ENCODE results near the gene LTO1.

LTO1 gene, protein sequence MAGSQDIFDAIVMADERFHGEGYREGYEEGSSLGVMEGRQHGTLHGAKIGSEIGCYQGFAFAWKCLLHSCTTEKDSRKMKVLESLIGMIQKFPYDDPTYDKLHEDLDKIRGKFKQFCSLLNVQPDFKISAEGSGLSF

DNA sequence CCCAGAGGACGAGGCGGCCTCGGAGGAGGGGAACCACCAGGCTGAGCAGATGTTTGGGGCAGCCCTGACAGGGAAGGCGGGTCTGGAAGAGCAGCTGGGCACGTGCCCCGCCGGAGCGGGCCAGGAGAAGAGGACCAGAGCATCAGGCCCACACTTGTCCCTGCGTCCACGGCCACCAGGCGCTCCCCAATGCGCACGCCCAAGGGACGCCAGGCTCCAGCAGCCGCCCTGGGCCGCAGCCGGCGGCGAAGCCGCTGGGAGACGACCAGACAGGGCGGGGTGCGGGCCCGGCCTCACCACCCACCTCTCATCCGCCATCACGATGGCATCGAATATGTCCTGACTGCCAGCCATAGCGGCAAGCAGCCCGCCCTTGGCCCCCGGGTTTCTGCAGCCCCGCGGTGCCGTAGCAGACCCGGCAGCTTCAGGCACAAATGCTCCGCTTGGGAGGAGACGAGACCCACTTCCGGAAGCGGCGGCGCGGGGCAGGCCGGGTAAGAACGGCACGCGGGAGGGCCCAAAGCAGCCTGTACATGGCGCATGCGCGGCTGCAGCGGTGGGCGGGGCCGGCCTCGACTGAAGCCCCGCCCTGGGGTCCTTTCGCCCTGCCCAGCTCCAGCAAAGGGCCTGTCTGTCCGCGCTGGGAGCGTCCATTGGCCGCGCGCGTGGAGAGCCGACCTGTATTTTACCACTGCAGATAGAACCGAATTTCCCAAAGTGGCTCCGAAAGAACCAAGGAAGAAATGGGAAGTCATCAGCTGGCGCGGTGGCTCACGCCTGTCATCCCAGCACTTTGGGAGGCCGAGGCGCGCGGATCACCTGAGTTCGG lies at the start of gene LTO1:
TSS of gene LTO1 (minus strand) at position 468 of the 829 bp plus-strand sequence. CDS start at position 354, 114 bp downstream.
- in situ Hi-C loops (cut with MboI; ENCODE audit: low sequenced_read_pairs): loop anchor here (25.0 kb wide), 1 partner anchor 512 kb away; no protein-coding TSS in a partner anchor

DNA sequence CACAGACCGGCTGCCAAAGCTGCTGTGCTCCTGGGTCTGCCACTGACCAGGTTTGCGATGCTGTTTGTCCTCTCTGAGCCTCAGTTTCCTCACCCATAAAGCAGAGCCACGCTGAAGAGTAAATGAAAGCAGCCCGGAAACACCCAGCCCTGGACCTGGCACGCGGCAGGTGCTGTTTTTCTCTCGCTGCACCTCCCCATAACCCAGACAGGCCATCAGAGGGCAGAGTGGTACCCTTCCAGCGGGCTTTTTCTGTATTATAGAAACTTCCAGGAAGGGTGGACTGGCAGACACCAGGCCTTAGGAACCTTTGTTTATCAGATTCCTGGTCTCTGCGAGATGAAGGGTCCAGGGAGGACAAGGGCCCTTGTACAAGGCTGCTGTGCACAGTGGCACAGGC lies 46.6 kb upstream of the LTO1 start:
- in situ Hi-C loops (cut with MboI; ENCODE audit: low sequenced_read_pairs): loop anchor here (25.0 kb wide), 1 partner anchor 166 kb away; no protein-coding TSS in a partner anchor

DNA sequence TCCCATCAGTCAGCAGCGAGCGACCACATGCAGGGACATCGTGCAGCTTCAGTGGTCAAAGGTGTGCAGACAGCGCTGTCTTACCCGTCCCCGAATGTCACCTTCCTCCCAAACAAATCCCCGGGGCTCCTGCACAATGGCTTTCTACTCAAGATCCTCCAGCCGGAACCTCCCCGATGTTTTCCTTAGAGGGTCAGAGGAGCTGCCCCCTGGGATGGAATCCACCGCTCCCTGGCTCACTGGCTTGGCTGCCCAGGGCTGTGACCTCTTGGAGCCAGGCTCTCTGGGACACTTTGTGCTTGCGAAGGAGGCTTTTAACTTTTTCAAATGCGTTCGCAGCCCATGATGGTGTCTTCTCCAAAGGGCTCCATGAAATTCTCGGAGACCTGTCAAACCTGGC lies 46.0 kb upstream of the LTO1 start:
- in situ Hi-C loops (cut with MboI; ENCODE audit: low sequenced_read_pairs): loop anchor here (25.0 kb wide), 1 partner anchor 166 kb away; no protein-coding TSS in a partner anchor

DNA sequence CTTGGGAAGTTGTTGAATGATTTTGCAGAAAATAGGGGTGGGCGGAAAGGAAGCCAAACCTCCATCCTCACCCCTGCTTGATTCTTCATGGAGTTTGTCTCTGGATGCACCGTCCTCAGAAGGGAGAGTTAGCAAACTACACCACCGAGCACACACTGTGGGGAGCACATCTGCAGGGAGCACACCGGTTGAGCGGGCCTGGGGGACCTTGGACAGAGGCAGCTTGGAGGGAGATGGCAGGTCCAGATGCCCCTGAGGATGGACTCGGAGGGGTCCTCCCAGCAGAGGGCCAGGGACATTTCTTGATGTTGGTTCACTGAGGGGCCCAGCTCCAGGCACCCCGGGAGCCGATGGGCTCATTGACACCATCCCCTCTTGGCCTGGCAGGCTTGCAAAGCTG lies 43.8 kb upstream of the LTO1 start:
- in situ Hi-C loops (cut with MboI; ENCODE audit: low sequenced_read_pairs): loop anchor here (25.0 kb wide), 1 partner anchor 168 kb away; no protein-coding TSS in a partner anchor

DNA sequence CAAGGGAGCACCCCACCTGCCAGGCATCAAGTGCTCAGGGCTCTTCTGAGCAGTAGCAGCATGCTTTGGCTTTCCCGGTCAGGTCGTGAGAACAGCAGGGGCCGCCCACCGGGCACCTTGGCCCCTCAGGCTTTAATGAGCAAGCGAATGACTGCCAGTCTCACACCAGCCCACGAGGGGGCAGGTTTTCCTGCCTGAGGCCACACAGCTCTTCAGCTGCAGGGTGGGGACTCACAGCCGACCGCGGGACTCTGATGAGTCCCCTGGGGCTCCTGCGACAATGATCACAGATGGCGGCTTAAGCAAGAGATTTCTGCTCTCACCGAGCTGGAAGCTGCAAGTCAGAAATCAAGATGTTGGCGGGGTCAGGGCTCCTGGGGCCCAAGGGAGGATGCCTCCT lies 43.0 kb upstream of the LTO1 start:
- in situ Hi-C loops (cut with MboI; ENCODE audit: low sequenced_read_pairs): loop anchor here (25.0 kb wide), 1 partner anchor 169 kb away; no protein-coding TSS in a partner anchor

DNA sequence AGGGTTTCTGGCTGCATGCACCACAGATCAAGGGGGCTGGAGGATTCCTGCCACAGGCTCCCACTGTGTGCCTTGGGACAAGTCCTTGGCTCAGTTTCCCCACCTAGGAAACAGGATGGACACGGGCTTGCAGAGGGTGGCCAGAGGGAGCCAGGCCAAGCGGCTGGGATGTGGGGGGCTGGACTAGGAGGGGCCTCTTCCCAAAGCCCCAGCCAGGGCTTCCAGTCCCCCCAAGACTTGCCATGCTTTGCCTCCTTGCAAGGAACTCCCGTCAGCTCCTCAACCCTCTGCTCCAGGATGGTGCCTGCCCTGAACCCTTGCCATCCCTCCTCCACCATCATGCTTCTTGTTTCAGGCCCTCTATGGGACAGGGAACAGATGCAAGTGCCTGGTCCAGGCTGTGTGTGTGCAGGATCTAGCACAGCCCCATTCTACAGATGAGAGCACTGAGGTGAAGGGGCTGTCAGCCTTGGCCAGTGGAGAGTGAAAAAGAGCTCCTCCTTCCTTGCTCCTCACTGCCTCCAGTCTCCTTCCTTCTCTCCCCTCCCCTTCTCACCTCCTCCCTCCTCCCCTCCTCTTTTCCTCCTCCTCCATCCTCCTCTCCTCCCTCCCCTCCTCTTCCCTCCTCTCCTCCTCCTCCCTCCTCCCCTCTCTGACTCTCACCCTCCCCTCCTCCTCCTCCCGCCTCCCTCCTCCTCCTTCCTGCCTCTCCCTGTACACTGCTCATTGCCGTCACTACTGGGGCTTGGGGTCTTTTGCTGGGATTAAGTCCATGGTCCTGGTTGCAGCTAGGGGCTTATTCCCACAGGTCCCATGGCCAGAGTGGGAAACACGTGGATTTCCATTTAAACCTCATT lies 42.0 kb upstream of the LTO1 start:
- in situ Hi-C loops (cut with MboI; ENCODE audit: low sequenced_read_pairs): loop anchor here (25.0 kb wide), 1 partner anchor 170 kb away; no protein-coding TSS in a partner anchor

DNA sequence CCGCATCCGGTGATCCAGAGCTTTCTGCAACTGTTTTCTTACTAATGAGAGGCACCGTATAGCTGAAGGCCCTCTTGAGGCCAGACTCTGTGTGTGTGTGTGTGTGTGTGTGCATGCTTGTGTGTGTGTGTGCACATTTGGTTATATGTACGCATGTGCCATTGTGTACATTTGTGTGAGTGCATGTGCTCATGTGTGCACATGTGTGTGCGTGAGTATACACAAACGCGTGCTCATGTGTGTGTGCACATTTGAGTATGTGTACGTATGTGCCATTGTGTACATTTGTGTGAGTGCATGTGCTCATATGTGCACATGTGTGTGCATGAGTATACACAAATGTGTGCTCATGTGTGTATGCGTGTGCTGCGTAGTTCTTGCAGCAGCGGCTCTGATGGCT lies 40.9 kb upstream of the LTO1 start:
- in situ Hi-C loops (cut with MboI; ENCODE audit: low sequenced_read_pairs): loop anchor here (25.0 kb wide), 1 partner anchor 171 kb away; no protein-coding TSS in a partner anchor

DNA sequence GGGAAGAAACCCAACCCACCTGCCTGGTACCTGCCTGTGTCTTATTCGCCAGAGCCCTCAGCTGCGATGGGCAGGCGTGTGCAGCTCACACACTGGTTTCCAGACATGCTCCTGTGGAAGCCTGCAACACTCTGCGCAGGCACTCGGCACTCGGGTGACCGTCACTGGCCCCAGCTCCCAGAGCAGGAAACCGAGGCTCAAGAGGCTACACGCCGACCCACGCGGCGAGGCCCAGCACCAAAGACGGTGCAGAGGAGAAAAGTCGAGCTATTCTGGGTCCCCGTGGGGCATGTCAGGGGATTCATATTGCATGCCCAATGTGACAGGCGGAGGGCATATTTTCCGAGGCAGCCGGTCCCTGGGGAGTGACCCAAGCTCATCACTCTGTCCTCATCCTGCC lies 40.3 kb upstream of the LTO1 start:
- in situ Hi-C loops (cut with MboI; ENCODE audit: low sequenced_read_pairs): loop anchor here (25.0 kb wide), 1 partner anchor 172 kb away; no protein-coding TSS in a partner anchor

DNA sequence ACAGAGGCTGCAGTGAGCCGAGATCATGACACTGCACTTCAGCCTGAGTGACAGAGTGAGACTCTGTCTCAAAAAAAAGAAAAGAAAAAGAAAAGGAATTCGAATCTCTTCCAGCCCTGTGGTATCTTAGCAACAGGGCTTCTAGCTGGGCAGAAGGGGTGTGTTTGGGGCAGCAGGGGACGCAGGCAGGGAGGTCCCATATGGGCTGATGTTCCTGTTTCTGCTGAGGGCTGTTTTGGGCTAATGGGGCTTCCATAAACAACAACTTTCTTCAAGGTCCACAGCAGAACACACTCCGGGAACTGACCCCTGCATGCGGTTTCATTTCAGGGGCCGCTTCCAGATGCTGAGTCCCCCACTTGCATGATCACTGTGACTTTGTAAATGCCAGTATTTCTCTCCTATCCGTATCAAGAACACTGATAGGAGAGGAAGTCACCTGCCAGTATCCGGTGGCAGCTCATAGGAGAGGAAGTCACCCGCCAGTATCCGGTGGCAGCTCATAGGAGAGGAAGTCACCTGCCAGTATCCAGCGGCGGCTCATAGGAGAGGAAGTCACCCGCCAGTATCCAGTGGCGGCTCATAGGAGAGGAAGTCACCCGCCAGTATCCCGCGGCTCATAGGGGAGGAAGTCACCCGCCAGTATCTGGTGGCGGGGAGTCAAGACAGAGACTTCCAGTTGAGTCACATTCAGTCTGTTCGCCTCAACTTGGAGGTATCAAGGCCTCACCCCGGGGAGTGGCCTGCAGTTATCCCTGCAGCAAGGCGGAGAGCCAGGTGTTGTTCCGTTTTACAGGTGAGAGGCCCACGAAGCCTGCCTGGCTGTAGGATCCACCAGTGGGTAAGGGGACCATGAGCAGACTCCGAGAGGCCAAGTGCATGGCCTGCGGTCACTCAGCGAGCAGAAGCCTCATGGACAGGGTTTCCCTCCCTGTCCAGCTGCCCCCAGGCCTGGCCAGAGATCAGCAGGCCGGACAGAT lies 37.0 kb upstream of the LTO1 start:
- in situ Hi-C loops (cut with MboI; ENCODE audit: low sequenced_read_pairs): loop anchor here (25.0 kb wide), 1 partner anchor 175 kb away; no protein-coding TSS in a partner anchor

DNA sequence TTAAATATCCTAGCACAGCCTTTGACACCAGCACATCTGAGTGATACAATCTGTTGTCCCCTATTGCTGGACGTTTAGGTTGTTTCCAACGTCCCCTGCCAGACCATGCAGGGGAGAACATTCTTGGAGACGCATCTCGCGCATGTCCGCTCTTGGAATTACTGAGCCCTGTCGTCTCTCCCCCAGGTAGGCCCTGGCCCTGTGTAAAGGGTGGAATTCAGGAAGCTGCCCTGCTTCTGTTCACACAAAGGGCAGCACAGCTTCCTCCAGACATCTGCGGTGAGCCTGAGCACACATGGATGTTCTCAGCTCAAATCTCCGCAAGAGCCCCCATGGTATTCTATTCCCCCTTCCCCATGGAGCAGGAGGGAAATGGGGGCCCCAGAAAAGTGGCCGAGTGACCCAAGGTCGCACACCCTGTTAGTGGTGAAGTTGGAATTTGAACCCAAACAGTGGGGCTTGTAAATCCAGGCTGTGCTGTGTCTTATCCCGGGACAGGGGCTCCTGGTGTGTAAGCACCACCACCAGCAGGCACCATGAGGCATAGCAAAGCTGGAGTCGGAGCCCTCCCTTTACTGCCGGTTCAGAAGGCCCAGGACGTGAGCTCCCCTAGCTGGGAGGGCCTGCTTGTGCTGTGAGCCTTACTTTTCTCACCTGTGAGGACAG lies 33.7 kb upstream of the LTO1 start:
- in situ Hi-C loops (cut with MboI; ENCODE audit: low sequenced_read_pairs): loop anchor here (25.0 kb wide), 1 partner anchor 178 kb away; no protein-coding TSS in a partner anchor

DNA sequence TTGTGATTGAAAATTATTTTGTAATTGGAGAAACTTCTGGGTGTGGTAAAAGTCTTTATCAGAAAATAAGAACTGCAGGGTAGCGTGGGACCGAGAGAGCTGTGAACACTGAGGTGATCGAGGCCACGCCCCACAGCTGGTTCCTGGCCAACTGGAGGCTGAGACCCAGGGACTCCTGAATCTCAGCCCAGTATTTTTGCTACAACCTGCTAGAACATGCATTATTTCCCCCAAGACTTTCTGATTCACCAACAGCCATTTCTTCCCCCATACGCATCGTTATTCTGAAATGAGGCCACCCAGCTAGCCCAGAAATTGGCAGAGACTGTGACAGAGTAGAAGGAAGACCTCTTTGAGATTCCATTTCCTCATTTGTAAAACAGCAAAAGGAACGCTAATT lies 32.0 kb upstream of the LTO1 start:
- in situ Hi-C loops (cut with MboI; ENCODE audit: low sequenced_read_pairs): loop anchor here (25.0 kb wide), 1 partner anchor 180 kb away; no protein-coding TSS in a partner anchor

DNA sequence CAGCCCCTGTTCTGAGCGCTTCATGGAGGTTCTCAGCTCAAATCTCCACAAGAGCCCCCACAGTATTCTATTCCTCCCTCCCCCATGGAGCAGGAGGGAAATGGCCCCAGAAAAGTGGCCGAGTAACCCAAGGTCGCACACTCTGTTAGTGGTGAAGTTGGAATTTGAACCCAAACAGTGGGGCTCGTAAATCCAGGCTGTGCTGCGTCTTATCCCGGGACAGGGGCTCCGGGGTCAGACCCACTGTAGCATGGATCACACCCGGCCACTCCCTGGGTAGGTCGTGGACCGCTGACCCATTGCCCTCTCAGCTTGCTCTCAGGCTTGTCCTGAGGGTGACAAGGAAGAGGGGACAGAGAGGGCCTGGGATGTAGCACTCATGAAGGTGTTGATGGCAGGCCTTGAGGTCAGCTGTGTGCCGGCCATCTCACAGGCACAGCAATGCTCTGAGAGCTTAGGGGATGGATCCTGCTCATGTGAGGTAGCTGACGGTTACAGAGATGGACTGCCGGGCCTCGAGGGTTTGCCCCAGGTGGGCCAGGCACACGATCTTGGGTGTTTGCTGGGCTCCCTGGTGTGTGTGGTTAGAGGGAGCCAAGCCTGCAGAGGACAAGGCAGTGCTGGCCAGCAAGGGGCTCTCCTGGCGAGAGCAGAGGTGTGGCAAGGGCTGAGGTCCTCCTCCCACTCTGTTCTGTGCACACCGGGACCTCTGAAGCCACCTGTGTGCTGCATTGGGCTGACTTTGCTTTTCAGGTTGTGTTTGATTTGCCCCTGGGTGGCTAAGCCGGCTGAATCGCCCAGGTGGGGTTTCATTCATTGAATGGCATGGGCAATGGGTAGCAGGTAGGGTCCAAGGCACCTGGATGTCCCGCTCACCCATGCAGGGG lies 31.0 kb upstream of the LTO1 start:
- in situ Hi-C loops (cut with MboI; ENCODE audit: low sequenced_read_pairs): loop anchor here (25.0 kb wide), 1 partner anchor 181 kb away; no protein-coding TSS in a partner anchor

DNA sequence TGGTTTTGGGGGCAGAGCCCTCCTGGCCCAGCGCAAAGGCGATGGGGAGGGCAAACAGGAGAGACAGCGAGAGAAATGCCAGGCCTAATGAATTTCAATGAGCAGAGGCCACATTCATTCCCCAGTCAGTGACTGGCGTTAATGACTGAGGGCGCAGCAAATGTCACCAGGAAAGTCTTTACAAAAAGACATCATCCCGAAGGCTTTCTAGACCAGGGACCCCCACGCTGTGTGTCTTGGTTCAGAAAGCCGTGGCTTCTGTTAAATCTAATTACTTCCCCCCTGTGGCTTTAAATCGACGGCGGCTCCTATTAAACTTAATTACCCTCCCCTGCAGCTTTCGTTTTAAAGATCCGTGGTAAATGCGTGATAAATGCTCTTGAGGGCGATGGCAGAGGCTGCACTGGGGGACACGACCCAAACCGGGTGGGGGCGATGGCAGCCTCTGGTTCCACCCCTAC lies 30.2 kb upstream of the LTO1 start:
- in situ Hi-C loops (cut with MboI; ENCODE audit: low sequenced_read_pairs): loop anchor here (25.0 kb wide), 1 partner anchor 182 kb away; no protein-coding TSS in a partner anchor

DNA sequence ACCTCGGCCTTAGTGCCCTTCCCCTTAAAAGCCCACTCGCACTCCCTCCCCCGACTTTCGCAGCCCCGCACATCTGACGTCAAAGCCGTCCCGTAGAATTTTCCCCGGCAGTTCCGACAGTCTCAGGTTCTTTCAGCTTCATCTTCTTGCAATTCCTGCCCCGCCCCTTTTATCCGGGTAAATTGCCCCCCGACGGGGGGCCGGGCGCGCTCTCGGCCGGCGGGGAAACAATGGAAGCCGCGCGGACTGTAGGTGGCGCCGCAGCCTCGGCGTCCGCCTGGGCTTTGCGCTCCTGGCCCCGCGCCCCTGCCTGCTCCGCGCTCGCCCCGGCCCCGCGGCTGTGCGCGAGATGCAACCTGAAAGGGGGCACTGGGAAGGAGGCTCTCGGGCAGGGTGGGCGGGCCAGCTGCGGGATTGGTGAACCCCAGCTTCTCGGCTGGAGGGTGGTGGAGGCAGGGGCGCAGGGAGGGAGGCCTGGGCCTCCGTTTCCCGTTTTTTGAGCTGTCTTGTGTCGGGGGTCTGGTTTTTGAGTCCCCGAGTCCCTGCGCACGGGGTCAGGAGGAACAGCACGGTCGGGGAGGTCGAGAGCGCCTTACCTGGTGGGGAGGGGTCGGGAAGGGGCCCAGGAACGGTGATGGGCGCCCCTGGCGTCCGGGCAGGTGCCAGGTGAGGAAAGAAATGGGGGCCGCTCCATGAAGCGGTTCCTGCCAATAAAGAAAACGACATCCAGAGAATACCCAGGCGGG lies 29.5 kb upstream of the LTO1 start:
- in situ Hi-C loops (cut with MboI; ENCODE audit: low sequenced_read_pairs): loop anchor here (25.0 kb wide), 1 partner anchor 183 kb away; no protein-coding TSS in a partner anchor

DNA sequence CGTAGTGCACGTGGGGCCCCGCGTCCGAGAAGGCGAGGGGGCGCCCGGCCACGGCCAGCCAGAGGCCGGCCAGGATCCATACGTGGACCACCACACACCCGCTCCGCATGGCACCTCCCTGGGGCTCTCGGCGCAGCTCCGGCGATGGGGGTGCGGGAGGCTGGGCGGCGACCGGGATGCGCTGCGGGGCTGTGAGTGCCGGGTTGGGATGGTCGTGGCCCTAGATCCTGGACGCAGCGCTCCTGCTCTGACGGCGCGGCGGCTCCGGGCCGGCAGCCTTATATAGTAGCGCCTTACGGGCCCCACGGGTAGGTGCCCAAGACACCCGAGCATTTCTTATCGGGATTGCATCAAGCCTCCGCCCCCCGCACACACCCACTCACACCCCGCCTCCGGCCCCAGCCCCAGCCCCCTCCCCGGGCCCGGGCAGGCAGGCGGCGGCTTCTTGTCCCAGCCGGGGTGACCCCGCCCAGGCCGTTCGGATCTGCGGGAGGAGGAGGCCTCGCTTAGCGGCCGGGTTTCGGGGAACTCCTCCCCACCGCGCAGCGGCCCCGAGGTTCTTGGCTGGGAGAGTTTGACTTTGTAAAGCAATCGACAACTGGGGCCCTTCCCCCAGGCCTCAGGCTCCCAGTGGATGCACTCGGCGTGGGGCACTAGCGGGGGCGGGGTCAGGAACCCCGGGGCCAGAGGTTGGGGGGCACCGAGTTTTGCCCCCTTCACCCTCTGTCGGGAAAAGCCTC lies 28.8 kb upstream of the LTO1 start, which contains the start of gene FGF19:
TSS of gene FGF19 (minus strand) at position 255 of the 740 bp plus-strand sequence. CDS start at position 109, 146 bp downstream.
- in situ Hi-C loops (cut with MboI; ENCODE audit: low sequenced_read_pairs): loop anchor here (25.0 kb wide), 1 partner anchor 183 kb away; no protein-coding TSS in a partner anchor

DNA sequence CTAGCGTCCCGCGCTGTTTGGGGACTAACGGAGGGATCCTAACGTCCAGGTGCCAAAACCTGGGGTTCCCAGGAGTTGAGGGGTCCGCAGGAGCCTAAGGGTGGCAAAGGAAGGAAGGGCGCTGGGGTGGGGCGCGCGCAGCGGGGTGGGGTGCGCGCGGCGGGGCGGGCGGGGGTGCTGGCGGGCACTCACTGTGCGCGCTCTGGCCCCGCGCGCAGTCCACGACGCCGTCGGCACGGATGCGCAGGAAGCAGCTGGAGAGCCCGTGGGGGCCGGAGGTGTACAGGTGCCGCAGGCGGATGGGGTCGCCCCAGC lies 28.3 kb upstream of the LTO1 start:
- in situ Hi-C loops (cut with MboI; ENCODE audit: low sequenced_read_pairs): loop anchor here (25.0 kb wide), 1 partner anchor 184 kb away; no protein-coding TSS in a partner anchor
